ENCODE data around the gene CHN1.

Gene CHN1

GRCh38 chr2:174797781-174798276, 207.4 kb downstream of the CHN1 start:
- no peak overlapping the region for H2BK120ac ChIP-seq (ENCODE audit: insufficient read depth, low read length, poor library complexity)
- no peak overlapping the region for H3K23ac ChIP-seq (ENCODE audit: low read length)
- no peak overlapping the region for H3K9ac ChIP-seq (ENCODE audit: low read length)
- H3K27me3 ChIP-seq (ENCODE audit: insufficient read depth, low read length) = no peaks in the 10 kb centered on the region
- H4K8ac ChIP-seq (ENCODE audit: low read depth, low read length) = no peak overlapping the region
- H3K4me1 ChIP-seq (ENCODE audit: control insufficient read depth in 1 of 2, insufficient read depth in 2 of 2, low read length in 2 of 2) = peaks cover 0 to 2% of the 10 kb centered on the region in 2 experiments
- H2BK5ac ChIP-seq (ENCODE audit: low read depth, low read length, poor library complexity) = no peak overlapping the region
- no peak for DNase-seq
- no peak overlapping the region for H3K4ac ChIP-seq (ENCODE audit: low read depth, low read length)
- no peak overlapping the region for H2BK12ac ChIP-seq (ENCODE audit: low read length)
- no peak overlapping the region for H4K91ac ChIP-seq (ENCODE audit: low read depth, low read length)
- whole genome bisulfite sequencing (ENCODE audit: extremely low coverage, insufficient coverage, insufficient read length) = no CpG with 5 or more reads among the region's 1 CpG
- no peak overlapping the region for H2AFZ ChIP-seq (ENCODE audit: insufficient read depth, low read length, poor library complexity)
- H2AK5ac ChIP-seq (ENCODE audit: low read length) = no peak overlapping the region
- no peak overlapping the region for H3K4me2 ChIP-seq (ENCODE audit: low read length)
- no peaks in the 10 kb centered on the region for H3K9me3 ChIP-seq (ENCODE audit: insufficient read depth, low read depth, low read length)
- H3K79me1 ChIP-seq (ENCODE audit: low read length) = no peaks in the 10 kb centered on the region
- H3K36me3 ChIP-seq (ENCODE audit: control insufficient read depth in 1 of 2, insufficient read depth in 2 of 2, low read length in 2 of 2) = peaks cover 2 to 4% of the 10 kb centered on the region in 2 experiments
- H3K4me3 ChIP-seq (ENCODE audit: low read depth, low read length) = no peak overlapping the region
- no peak overlapping the region for H3K18ac ChIP-seq (ENCODE audit: low read length)
- no peak overlapping the region for H3K14ac ChIP-seq (ENCODE audit: low read length)
- no peak overlapping the region for H3K27ac ChIP-seq (ENCODE audit: low read depth, low read length)
- H4K12ac ChIP-seq (ENCODE audit: low read depth, low read length) = no peak overlapping the region
- H3K79me2 ChIP-seq (ENCODE audit: control insufficient read depth, insufficient read depth, low read length, poor library complexity) = no peaks in the 10 kb centered on the region

GRCh38 chr2:174796319-174796771, 208.8 kb downstream of the CHN1 start:
- Histone ChIP-seq H3K4ac (ENCODE audit: low read depth, low read length) (no peak overlapping the region), H3K4me1 (ENCODE audit: control insufficient read depth in 1 of 2, insufficient read depth in 2 of 2, low read length in 2 of 2) (no peaks in the 10 kb centered on the region), H2AK5ac (ENCODE audit: low read length) (no peak overlapping the region), H2BK5ac (ENCODE audit: low read depth, low read length, poor library complexity) (no peak overlapping the region), H3K23ac (ENCODE audit: low read length) (no peak overlapping the region), H4K8ac (ENCODE audit: low read depth, low read length) (no peak overlapping the region), H3K79me1 (ENCODE audit: low read length) (no peaks in the 10 kb centered on the region), H2BK12ac (ENCODE audit: low read length) (no peak overlapping the region), H3K27ac (ENCODE audit: low read depth, low read length) (no peak overlapping the region), H3K4me3 (ENCODE audit: low read depth, low read length) (no peak overlapping the region), H2AFZ (ENCODE audit: insufficient read depth, low read length, poor library complexity) (no peak overlapping the region), H3K14ac (ENCODE audit: low read length) (no peak overlapping the region), H2BK120ac (ENCODE audit: insufficient read depth, low read length, poor library complexity) (no peak overlapping the region), H3K27me3 (ENCODE audit: insufficient read depth, low read length) (no peaks in the 10 kb centered on the region), H3K9me3 (ENCODE audit: insufficient read depth, low read depth, low read length) (no peaks in the 10 kb centered on the region), H4K12ac (ENCODE audit: low read depth, low read length) (no peak overlapping the region), H3K9ac (ENCODE audit: low read length) (no peak overlapping the region), H3K4me2 (ENCODE audit: low read length) (no peak overlapping the region), H3K79me2 (ENCODE audit: control insufficient read depth, insufficient read depth, low read length, poor library complexity) (no peaks in the 10 kb centered on the region), H3K18ac (ENCODE audit: low read length) (no peak overlapping the region), H4K91ac (ENCODE audit: low read depth, low read length) (no peak overlapping the region), H3K36me3 (ENCODE audit: control insufficient read depth in 1 of 2, insufficient read depth in 2 of 2, low read length in 2 of 2) (peaks cover 2 to 4% of the 10 kb centered on the region in 2 experiments)
- no peak for DNase-seq

- H3K9me3 ChIP-seq (ENCODE audit: insufficient read depth, low read depth, low read length) = no peaks in the 10 kb centered on the region
- no peak overlapping the region for H3K27ac ChIP-seq (ENCODE audit: low read depth, low read length)
These were observed 210.3 kb downstream of the CHN1 start for GRCh38 chr2:174794851-174795374.

GRCh38 chr2:174792309-174793025, 212.7 kb downstream of the CHN1 start:
- Histone ChIP-seq H2AK5ac (ENCODE audit: low read length) (no peak overlapping the region), H4K8ac (ENCODE audit: low read depth, low read length) (no peak overlapping the region), H2BK120ac (ENCODE audit: insufficient read depth, low read length, poor library complexity) (no peak overlapping the region), H3K36me3 (ENCODE audit: control insufficient read depth in 1 of 2, insufficient read depth in 2 of 2, low read length in 2 of 2) (peaks cover 0 to 2% of the 10 kb centered on the region in 2 experiments), H3K14ac (ENCODE audit: low read length) (no peak overlapping the region), H3K4me1 (ENCODE audit: control insufficient read depth in 1 of 2, insufficient read depth in 2 of 2, low read length in 2 of 2) (peaks cover 3 to 4% of the 10 kb centered on the region in 2 experiments), H3K4me3 (ENCODE audit: low read depth, low read length) (no peak overlapping the region), H4K91ac (ENCODE audit: low read depth, low read length) (no peak overlapping the region), H3K18ac (ENCODE audit: low read length) (no peak overlapping the region), H3K9ac (ENCODE audit: low read length) (no peak overlapping the region), H3K79me1 (ENCODE audit: low read length) (peaks cover 2% of the 10 kb centered on the region), H2AFZ (ENCODE audit: insufficient read depth, low read length, poor library complexity) (no peak overlapping the region), H3K27me3 (ENCODE audit: insufficient read depth, low read length) (no peaks in the 10 kb centered on the region), H3K4ac (ENCODE audit: low read depth, low read length) (no peak overlapping the region), H3K9me3 (ENCODE audit: insufficient read depth, low read depth, low read length) (no peaks in the 10 kb centered on the region), H3K27ac (ENCODE audit: low read depth, low read length) (no peak overlapping the region), H4K12ac (ENCODE audit: low read depth, low read length) (no peak overlapping the region), H3K4me2 (ENCODE audit: low read length) (no peak overlapping the region), H3K79me2 (ENCODE audit: control insufficient read depth, insufficient read depth, low read length, poor library complexity) (no peaks in the 10 kb centered on the region), H3K23ac (ENCODE audit: low read length) (no peak overlapping the region), H2BK12ac (ENCODE audit: low read length) (no peak overlapping the region), H2BK5ac (ENCODE audit: low read depth, low read length, poor library complexity) (no peak overlapping the region)
- no CpG with 5 or more reads among the region's 7 CpGs for WGBS (ENCODE audit: extremely low coverage, insufficient coverage, insufficient read length)
- no peak for DNase-seq

More at GRCh38 chr2:174794851-174795374, 210.3 kb downstream of the CHN1 start:
- Histone ChIP-seq H3K23ac (ENCODE audit: low read length) (no peak overlapping the region), H3K4me2 (ENCODE audit: low read length) (no peak overlapping the region), H3K79me1 (ENCODE audit: low read length) (no peaks in the 10 kb centered on the region), H3K4me1 (ENCODE audit: control insufficient read depth in 1 of 2, insufficient read depth in 2 of 2, low read length in 2 of 2) (no peaks in the 10 kb centered on the region), H4K8ac (ENCODE audit: low read depth, low read length) (no peak overlapping the region), H2AK5ac (ENCODE audit: low read length) (no peak overlapping the region), H2BK12ac (ENCODE audit: low read length) (no peak overlapping the region), H3K36me3 (ENCODE audit: control insufficient read depth in 1 of 2, insufficient read depth in 2 of 2, low read length in 2 of 2) (peaks cover 2 to 4% of the 10 kb centered on the region in 2 experiments), H2AFZ (ENCODE audit: insufficient read depth, low read length, poor library complexity) (no peak overlapping the region), H3K4me3 (ENCODE audit: low read depth, low read length) (no peak overlapping the region), H3K18ac (ENCODE audit: low read length) (no peak overlapping the region), H2BK5ac (ENCODE audit: low read depth, low read length, poor library complexity) (no peak overlapping the region), H4K91ac (ENCODE audit: low read depth, low read length) (no peak overlapping the region), H3K14ac (ENCODE audit: low read length) (no peak overlapping the region), H3K4ac (ENCODE audit: low read depth, low read length) (no peak overlapping the region), H3K9ac (ENCODE audit: low read length) (no peak overlapping the region), H2BK120ac (ENCODE audit: insufficient read depth, low read length, poor library complexity) (no peak overlapping the region), H3K27me3 (ENCODE audit: insufficient read depth, low read length) (no peaks in the 10 kb centered on the region), H3K79me2 (ENCODE audit: control insufficient read depth, insufficient read depth, low read length, poor library complexity) (no peaks in the 10 kb centered on the region), H4K12ac (ENCODE audit: low read depth, low read length) (no peak overlapping the region)
- no CpG with 5 or more reads among the region's 3 CpGs for WGBS (ENCODE audit: extremely low coverage, insufficient coverage, insufficient read length)
- DNase-seq = no peak
